ENCODE measurements around the gene LRP4. TPM values are rescaled to one million over a fixed set of nuclear protein-coding genes. Genes with fewer than 3 reads are reported as not detected.

The LRP4 gene
- total RNA-seq, 1 experiment from 2014 or later = 0.87 TPM

DNA sequence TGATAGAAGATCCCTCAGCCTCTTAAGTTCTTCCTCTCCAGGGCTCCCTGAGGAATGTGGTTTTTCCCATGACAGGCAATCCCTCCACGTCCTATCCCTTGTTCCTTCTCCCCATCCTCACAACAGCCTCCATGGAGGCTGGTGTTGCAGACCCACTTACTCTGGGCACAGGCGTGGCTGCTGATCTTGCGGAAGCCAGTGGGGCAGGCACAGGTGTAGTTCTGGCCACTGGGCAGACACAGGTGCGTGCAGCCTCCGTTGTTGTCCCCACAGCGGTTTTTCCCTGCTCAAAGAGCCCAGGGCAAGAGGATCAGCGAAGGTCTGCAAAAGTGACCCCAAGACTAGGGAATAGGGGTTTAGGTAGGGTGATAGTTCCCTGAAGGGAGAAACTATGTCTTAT lies 29.1 kb downstream of the LRP4 start:
- ChIA-PET POLR2A (ENCODE audit: unreplicated experiment) (no interaction called here), CTCF (no interaction called here)
- Histone ChIP-seq H3K27me3 (ENCODE audit: low read length) (no peaks in the 10 kb centered on the region), H3K4me3 (ENCODE audit: low read length) (no peak overlapping the region), H3K9me2 (replicated peaks; ENCODE audit: low read length) (no peaks in the 10 kb centered on the region), H3K4me2 (ENCODE audit: low read length) (no peak overlapping the region), H2AFZ (ENCODE audit: low read length) (no peak overlapping the region), H3K79me2 (ENCODE audit: low read length) (no peaks in the 10 kb centered on the region), H3F3A (ENCODE audit: low read length, unreplicated experiment) (no peaks in the 10 kb centered on the region), H3K9ac (ENCODE audit: low read length) (no peak overlapping the region), H4K20me1 (ENCODE audit: low read length) (no peaks in the 10 kb centered on the region), H3K4me1 (ENCODE audit: insufficient read depth, low read length) (no peaks in the 10 kb centered on the region), H3K9me3 (ENCODE audit: low read length) (no peaks in the 10 kb centered on the region), H3K36me3 (ENCODE audit: low read depth, low read length) (no peaks in the 10 kb centered on the region), H3K27ac (ENCODE audit: low read length) (no peak overlapping the region)
- no peak for TF ChIP-seq EZH2phosphoT487 (IDR thresholded peaks at IDR 0.05; ENCODE audit: borderline replicate concordance, low read length)
- TF ChIP-seq, protein P1, sequence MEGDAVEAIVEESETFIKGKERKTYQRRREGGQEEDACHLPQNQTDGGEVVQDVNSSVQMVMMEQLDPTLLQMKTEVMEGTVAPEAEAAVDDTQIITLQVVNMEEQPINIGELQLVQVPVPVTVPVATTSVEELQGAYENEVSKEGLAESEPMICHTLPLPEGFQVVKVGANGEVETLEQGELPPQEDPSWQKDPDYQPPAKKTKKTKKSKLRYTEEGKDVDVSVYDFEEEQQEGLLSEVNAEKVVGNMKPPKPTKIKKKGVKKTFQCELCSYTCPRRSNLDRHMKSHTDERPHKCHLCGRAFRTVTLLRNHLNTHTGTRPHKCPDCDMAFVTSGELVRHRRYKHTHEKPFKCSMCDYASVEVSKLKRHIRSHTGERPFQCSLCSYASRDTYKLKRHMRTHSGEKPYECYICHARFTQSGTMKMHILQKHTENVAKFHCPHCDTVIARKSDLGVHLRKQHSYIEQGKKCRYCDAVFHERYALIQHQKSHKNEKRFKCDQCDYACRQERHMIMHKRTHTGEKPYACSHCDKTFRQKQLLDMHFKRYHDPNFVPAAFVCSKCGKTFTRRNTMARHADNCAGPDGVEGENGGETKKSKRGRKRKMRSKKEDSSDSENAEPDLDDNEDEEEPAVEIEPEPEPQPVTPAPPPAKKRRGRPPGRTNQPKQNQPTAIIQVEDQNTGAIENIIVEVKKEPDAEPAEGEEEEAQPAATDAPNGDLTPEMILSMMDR (conservative IDR thresholded peaks at IDR 0.05; ENCODE audit: low read depth, low read length) = no peak
- TF ChIP-seq EZH2 (IDR thresholded peaks at IDR 0.05; ENCODE audit: low read length, unreplicated experiment) = no peak
- no peak for ATAC-seq
- DNase-seq = no peak
- intact Hi-C loops (cut with micrococcal nuclease) = loop anchor here (1.0 kb wide), 3 partner anchors 264 to 466 kb away; no protein-coding TSS in a partner anchor
- BruUV-seq (replicated peaks) = no TSS peak

DNA sequence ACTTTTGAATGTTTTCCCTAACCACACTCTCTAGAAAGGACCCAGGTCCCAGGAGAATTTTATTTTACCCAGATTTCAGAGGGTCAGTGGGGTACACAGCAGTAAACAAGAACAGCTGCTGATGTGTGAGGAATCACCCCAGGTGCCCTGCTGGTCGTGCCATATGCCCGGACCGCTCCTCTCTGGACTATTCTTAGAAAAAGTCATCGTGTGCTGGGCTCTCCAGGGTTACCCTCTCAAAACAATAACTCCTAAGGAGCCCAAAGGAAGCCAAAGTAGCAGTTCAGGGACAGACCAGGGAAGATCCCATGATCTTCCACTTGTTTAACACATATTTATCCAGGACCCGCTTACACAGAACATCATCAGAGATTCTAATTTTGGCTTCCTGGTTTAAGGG lies 29.7 kb downstream of the LRP4 start:
- Histone ChIP-seq H3K9me2 (replicated peaks; ENCODE audit: low read length) (no peaks in the 10 kb centered on the region), H3K4me3 (ENCODE audit: low read length) (no peak overlapping the region), H3K4me2 (ENCODE audit: low read length) (no peak overlapping the region), H3K4me1 (ENCODE audit: insufficient read depth, low read length) (no peaks in the 10 kb centered on the region), H3F3A (ENCODE audit: low read length, unreplicated experiment) (no peaks in the 10 kb centered on the region), H3K27ac (ENCODE audit: low read length) (no peak overlapping the region), H3K79me2 (ENCODE audit: low read length) (no peaks in the 10 kb centered on the region), H4K20me1 (ENCODE audit: low read length) (no peaks in the 10 kb centered on the region), H3K9me3 (ENCODE audit: low read length) (no peaks in the 10 kb centered on the region), H2AFZ (ENCODE audit: low read length) (no peak overlapping the region), H3K9ac (ENCODE audit: low read length) (no peak overlapping the region), H3K36me3 (ENCODE audit: low read depth, low read length) (no peaks in the 10 kb centered on the region), H3K27me3 (ENCODE audit: low read length) (no peaks in the 10 kb centered on the region)
- intact Hi-C loops (cut with micrococcal nuclease) = loop anchor here (1.0 kb wide), 3 partner anchors 265 to 467 kb away; no protein-coding TSS in a partner anchor
- POLR2A ChIA-PET (ENCODE audit: unreplicated experiment) = no interaction called here
- DNase-seq = no peak
- ATAC-seq = no peak
- no peak for TF ChIP-seq EZH2 (IDR thresholded peaks at IDR 0.05; ENCODE audit: low read length, unreplicated experiment)
- no peak for TF ChIP-seq EZH2phosphoT487 (IDR thresholded peaks at IDR 0.05; ENCODE audit: borderline replicate concordance, low read length)
- TF ChIP-seq, protein P1 (conservative IDR thresholded peaks at IDR 0.05; ENCODE audit: low read depth, low read length) = no peak
- no TSS peak for BruUV-seq (replicated peaks)
- CTCF ChIA-PET = no interaction called here

DNA sequence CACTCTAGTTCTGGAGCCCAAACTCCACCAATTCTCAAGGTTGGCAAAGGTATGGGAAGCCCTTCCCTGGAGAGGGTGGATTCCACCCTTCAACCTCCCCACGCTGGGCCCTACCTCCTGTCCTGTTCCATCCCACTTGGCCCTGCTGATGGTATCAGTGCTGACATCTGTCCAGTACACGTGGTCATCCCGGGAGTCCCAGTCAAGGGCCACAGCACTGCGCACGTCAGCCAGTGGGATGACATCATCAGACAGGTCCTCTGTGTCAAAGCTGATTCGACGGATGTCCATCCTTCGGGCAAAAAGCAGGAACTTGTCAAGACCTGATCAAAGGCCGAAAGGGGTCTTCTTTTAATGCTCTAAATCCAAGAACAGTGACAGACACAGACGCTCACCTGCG lies 32.1 kb downstream of the LRP4 start:
- Histone ChIP-seq H2AFZ (ENCODE audit: low read length) (no peak overlapping the region), H3K27me3 (ENCODE audit: low read length) (no peaks in the 10 kb centered on the region), H3K9me3 (ENCODE audit: low read length) (no peaks in the 10 kb centered on the region), H3K79me2 (ENCODE audit: low read length) (no peaks in the 10 kb centered on the region), H3K9ac (ENCODE audit: low read length) (no peak overlapping the region), H3F3A (ENCODE audit: low read length, unreplicated experiment) (no peaks in the 10 kb centered on the region), H3K36me3 (ENCODE audit: low read depth, low read length) (no peaks in the 10 kb centered on the region), H3K4me2 (ENCODE audit: low read length) (no peak overlapping the region), H3K4me3 (ENCODE audit: low read length) (no peak overlapping the region), H4K20me1 (ENCODE audit: low read length) (no peaks in the 10 kb centered on the region), H3K27ac (ENCODE audit: low read length) (no peak overlapping the region), H3K4me1 (ENCODE audit: insufficient read depth, low read length) (no peaks in the 10 kb centered on the region), H3K9me2 (replicated peaks; ENCODE audit: low read length) (no peaks in the 10 kb centered on the region)
- BruUV-seq (replicated peaks) = no TSS peak
- TF ChIP-seq EZH2phosphoT487 (IDR thresholded peaks at IDR 0.05; ENCODE audit: borderline replicate concordance, low read length) (no peak), EZH2 (IDR thresholded peaks at IDR 0.05; ENCODE audit: low read length, unreplicated experiment) (no peak)
- TF ChIP-seq, protein P1 (conservative IDR thresholded peaks at IDR 0.05; ENCODE audit: low read depth, low read length) = no peak
- ATAC-seq = no peak
- no peak for DNase-seq
- ChIA-PET CTCF (no interaction called here), POLR2A (ENCODE audit: unreplicated experiment) (no interaction called here)
- intact Hi-C loops (cut with micrococcal nuclease) = no loop called here

All from PC-3 (cell line).